Choroid plexus epithelial cell (primary cell): ENCODE data around the gene STXBP3.

Source experiments
- DNase-seq: peaks from one replicate; pipeline ENCODE4 v3.0.0-alpha.2; 2010; ENCODE audit warnings: low read depth
- H3K4me3 ChIP-seq: 2 replicates; pipeline ENCODE4 v1.5.1; 2011; ENCODE audit warnings: low read depth, mild to moderate bottlenecking, control low read depth, low read length, moderate library complexity
- TF ChIP-seq, protein P1 (sequence below): conservative IDR thresholded peaks from 2 replicates; pipeline ENCODE4 v1.5.1; 2011; ENCODE audit warnings: low read depth, mild to moderate bottlenecking, control low read depth, inconsistent platforms, low read length, moderate library complexity

The STXBP3 gene

GRCh38 chr1:108801101-108801500, 54.6 kb downstream of the STXBP3 start:
- no peak overlapping the region for H3K4me3 ChIP-seq
- TF ChIP-seq, protein P1, sequence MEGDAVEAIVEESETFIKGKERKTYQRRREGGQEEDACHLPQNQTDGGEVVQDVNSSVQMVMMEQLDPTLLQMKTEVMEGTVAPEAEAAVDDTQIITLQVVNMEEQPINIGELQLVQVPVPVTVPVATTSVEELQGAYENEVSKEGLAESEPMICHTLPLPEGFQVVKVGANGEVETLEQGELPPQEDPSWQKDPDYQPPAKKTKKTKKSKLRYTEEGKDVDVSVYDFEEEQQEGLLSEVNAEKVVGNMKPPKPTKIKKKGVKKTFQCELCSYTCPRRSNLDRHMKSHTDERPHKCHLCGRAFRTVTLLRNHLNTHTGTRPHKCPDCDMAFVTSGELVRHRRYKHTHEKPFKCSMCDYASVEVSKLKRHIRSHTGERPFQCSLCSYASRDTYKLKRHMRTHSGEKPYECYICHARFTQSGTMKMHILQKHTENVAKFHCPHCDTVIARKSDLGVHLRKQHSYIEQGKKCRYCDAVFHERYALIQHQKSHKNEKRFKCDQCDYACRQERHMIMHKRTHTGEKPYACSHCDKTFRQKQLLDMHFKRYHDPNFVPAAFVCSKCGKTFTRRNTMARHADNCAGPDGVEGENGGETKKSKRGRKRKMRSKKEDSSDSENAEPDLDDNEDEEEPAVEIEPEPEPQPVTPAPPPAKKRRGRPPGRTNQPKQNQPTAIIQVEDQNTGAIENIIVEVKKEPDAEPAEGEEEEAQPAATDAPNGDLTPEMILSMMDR = no peak
- peak; percentile 55 for DNase-seq

DNA sequence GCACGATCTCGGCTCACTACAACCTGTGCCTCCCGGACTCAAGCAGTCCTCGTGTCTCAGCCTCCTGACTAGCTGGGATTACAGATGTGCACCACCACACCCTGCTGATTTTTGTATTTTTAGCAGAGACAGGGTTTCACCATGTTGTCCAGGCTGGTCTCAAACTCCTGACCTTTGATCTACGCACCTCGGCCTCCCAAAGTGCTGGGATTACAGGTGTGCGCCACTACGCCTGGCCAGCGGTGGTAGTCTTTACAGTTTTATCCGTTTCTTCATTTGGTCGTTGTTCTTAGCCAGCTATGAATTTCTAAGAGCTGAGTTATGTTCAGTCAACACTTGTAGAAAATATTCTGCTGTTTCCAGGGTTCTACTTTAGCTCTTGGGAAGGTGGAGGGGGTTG, 57.1 kb downstream of the STXBP3 start:
- TF ChIP-seq, protein P1 = no peak
- H3K4me3 ChIP-seq = no peak overlapping the region
- DNase-seq = no peak

DNA sequence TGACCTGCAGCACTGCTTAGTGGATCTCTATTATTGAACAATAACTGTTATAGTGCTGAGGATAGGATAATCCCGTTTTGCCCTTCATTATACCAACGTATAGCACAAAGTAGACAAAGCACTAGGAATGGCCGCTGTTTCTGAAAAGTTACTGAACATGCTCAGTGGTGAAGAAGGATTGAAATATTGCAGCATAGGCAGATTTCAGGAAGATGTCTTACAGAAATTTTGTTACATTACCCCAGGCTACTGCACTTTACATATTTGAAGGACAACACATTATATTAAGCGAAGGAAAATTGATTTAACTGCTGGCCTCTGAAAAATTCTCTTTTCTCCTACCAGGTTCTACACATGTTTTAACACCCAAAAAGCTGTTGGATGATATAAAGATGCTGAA, 62.0 kb downstream of the STXBP3 start:
- H3K4me3 ChIP-seq = no peak overlapping the region
- DNase-seq = no peak
- TF ChIP-seq, protein P1 = no peak

GRCh38 chr1:108811611-108812010, 65.1 kb downstream of the STXBP3 start:
- DNase-seq = no peak
- no peak overlapping the region for H3K4me3 ChIP-seq
- TF ChIP-seq, protein P1 = no peak

- no peak for DNase-seq
- TF ChIP-seq, protein P1 = no peak
- H3K4me3 ChIP-seq = no peak overlapping the region
These were observed 66.9 kb downstream of the STXBP3 start for GRCh38 chr1:108813326-108813725.

DNA sequence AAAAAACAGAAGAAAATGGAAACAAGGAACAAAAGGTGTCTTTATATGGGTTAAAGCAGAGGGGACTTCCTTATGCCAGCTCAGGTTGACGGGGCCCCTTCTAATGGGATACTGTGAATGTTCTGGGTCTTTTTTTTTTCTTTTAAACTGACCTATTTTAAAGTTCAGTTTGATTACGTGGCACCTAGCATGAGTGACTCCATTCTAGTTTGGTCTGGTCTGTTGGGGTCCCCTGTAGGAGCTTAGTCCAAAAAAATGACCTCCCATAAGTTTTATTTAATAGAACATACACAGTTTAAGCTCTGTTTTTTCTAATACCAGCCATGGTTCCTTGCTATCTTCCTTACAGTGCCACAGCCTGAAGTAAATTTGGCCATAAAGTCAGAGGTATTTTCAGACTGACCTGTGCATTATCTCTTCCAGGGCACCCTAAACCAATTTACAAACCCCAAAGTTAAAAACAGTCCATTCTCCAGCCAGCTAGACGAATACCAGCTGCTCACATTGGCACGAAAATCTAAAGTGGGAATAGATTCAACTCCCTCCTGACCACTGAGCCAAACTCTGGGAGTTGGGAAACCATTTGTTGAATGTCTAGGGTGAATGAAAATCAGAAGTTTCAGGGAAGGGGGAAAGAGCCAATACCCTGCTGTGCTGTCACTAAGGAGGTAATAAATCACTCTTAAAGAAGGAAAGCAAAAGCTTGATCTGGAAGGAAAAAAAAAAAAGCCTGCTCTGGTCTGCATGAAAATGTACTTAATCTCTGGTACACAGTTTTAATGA, 68.1 kb downstream of the STXBP3 start:
- peak; percentile 13 for DNase-seq
- H3K4me3 ChIP-seq = no peak overlapping the region
- TF ChIP-seq, protein P1 = no peak

DNA sequence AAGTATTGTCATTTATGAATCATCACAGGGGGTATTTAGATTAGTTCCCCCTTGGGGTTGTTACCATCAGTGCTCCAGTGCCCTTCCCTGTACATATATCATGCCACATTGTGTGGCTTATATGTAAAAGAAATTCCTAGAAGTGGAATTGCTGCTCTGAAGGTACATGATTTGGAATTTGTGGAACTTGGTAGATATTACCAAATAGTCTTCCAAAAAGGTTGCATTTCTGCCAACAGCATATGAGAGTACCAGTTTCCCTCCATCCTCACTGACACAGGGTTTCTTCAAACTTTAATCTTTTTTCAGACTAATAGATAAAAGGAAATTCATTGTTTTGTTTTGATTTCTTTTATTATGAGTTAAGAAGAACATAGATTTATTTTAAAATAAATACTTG, 69.1 kb downstream of the STXBP3 start:
- TF ChIP-seq, protein P1 = no peak
- no peak overlapping the region for H3K4me3 ChIP-seq
- DNase-seq = no peak
